ENCODE measurements around the gene PCDHGA11. TPM values are rescaled to one million over a fixed set of nuclear protein-coding genes. Genes with fewer than 3 reads are reported as not detected.

PCDHGA11 gene
- total and polyA plus RNA-seq, 10 of the 15 experiments (the other 5 are each of a cell fraction or from before 2014, with no cell fraction given) = 0.21 to 3.4 (median 2.2) TPM

DNA sequence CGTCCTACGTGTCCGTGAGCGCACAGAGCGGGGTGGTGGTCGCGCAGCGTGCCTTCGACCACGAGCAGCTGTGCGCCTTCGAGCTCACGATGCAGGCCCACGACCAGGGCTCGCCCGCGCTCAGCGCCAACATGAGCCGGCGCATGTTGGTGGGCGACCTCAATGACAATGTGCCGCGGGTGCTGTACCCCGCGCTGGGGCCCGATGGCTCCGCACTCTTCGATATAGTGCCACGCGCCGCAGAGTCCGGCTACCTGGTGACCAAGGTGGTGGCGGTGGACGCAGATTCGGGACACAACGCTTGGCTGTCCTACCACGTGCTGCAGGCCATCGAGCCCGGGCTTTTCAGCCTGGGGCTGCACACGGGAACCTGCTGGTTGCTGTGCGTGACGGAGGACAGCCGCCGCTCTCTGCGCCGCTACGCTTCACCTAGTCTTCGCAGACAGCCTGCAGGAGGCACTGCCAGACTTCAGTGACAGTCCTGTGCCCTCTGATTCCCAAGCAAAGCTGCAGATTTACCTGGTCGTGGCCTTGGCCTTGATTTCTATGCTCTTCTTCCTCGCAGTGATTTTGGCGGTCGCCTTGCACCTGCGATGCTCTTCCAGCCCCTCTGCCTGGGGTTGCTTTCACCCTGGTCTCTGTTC is 7.1 kb downstream of the PCDHGA11 start (continued):
- TF ChIP-seq, protein P1, sequence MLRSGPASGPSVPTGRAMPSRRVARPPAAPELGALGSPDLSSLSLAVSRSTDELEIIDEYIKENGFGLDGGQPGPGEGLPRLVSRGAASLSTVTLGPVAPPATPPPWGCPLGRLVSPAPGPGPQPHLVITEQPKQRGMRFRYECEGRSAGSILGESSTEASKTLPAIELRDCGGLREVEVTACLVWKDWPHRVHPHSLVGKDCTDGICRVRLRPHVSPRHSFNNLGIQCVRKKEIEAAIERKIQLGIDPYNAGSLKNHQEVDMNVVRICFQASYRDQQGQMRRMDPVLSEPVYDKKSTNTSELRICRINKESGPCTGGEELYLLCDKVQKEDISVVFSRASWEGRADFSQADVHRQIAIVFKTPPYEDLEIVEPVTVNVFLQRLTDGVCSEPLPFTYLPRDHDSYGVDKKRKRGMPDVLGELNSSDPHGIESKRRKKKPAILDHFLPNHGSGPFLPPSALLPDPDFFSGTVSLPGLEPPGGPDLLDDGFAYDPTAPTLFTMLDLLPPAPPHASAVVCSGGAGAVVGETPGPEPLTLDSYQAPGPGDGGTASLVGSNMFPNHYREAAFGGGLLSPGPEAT (IDR thresholded peaks at IDR 0.05; ENCODE audit: low read depth) = no peak
- TF ChIP-seq, protein P2, sequence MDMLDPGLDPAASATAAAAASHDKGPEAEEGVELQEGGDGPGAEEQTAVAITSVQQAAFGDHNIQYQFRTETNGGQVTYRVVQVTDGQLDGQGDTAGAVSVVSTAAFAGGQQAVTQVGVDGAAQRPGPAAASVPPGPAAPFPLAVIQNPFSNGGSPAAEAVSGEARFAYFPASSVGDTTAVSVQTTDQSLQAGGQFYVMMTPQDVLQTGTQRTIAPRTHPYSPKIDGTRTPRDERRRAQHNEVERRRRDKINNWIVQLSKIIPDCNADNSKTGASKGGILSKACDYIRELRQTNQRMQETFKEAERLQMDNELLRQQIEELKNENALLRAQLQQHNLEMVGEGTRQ (IDR thresholded peaks at IDR 0.05; ENCODE audit: borderline replicate concordance, low read depth, low read length) = no peak
- TF ChIP-seq, protein P3, sequence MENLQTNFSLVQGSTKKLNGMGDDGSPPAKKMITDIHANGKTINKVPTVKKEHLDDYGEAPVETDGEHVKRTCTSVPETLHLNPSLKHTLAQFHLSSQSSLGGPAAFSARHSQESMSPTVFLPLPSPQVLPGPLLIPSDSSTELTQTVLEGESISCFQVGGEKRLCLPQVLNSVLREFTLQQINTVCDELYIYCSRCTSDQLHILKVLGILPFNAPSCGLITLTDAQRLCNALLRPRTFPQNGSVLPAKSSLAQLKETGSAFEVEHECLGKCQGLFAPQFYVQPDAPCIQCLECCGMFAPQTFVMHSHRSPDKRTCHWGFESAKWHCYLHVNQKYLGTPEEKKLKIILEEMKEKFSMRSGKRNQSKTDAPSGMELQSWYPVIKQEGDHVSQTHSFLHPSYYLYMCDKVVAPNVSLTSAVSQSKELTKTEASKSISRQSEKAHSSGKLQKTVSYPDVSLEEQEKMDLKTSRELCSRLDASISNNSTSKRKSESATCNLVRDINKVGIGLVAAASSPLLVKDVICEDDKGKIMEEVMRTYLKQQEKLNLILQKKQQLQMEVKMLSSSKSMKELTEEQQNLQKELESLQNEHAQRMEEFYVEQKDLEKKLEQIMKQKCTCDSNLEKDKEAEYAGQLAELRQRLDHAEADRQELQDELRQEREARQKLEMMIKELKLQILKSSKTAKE (IDR thresholded peaks at IDR 0.05; ENCODE audit: low read depth, poor library complexity, severe bottlenecking) = no peak
- TF ChIP-seq HCFC1 (IDR thresholded peaks at IDR 0.05; ENCODE audit: low read length) (no peak), PAX5 (IDR thresholded peaks at IDR 0.05; ENCODE audit: borderline replicate concordance, low read depth, low read length) (no peak), NFIC (IDR thresholded peaks at IDR 0.05; ENCODE audit: low read depth, low read length) (no peak), CEBPB (IDR thresholded peaks at IDR 0.05; ENCODE audit: borderline replicate concordance in 1 of 2, low read depth in 2 of 2, low read length in 2 of 2) (no peak), CHD2 (IDR thresholded peaks at IDR 0.05; ENCODE audit: borderline replicate concordance, low read depth, low read length) (no peak)
- TF ChIP-seq, protein P4, sequence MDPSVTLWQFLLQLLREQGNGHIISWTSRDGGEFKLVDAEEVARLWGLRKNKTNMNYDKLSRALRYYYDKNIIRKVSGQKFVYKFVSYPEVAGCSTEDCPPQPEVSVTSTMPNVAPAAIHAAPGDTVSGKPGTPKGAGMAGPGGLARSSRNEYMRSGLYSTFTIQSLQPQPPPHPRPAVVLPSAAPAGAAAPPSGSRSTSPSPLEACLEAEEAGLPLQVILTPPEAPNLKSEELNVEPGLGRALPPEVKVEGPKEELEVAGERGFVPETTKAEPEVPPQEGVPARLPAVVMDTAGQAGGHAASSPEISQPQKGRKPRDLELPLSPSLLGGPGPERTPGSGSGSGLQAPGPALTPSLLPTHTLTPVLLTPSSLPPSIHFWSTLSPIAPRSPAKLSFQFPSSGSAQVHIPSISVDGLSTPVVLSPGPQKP (IDR thresholded peaks at IDR 0.05; ENCODE audit: low read depth, low read length) = no peak
